NCI-H2227 (cell line): ENCODE results near the gene MAN2A1.
A peak's percentile ranks its signal among the peaks of the same experiment; 100 is the strongest.

Source experiments
- DNase-seq: peaks from one replicate; lab custom pipeline; 2025; ENCODE audit not compliant: unreplicated experiment; lab: John Stamatoyannopoulos, UW

Gene MAN2A1

GRCh38 chr5:109689740-109690241 lies at the start of gene MAN2A1:
Gene MAN2A1 (plus strand): TSS chr5:109689927. CDS start chr5:109690418, 491 bp downstream.
- DNase-seq: peak; percentile 67

GRCh38 chr5:109640976-109641375 lies 48.8 kb upstream of the MAN2A1 start:
- DNase-seq: no peak

- DNase-seq: no peak
Observed at GRCh38 chr5:109643791-109644350, 45.9 kb upstream of the MAN2A1 start.

GRCh38 chr5:109644829-109645228 lies 44.9 kb upstream of the MAN2A1 start:
- DNase-seq: no peak

- DNase-seq: peak; percentile 41
Observed at GRCh38 chr5:109645707-109646192, 44.0 kb upstream of the MAN2A1 start.

GRCh38 chr5:109649318-109649717 lies 40.4 kb upstream of the MAN2A1 start:
- DNase-seq: no peak

GRCh38 chr5:109650493-109650892 lies 39.2 kb upstream of the MAN2A1 start:
- no peak for DNase-seq

- no peak for DNase-seq
Observed at GRCh38 chr5:109652096-109652495, 37.6 kb upstream of the MAN2A1 start.

- no peak for DNase-seq
Observed at GRCh38 chr5:109653042-109653441, 36.7 kb upstream of the MAN2A1 start.

GRCh38 chr5:109653561-109654239 lies 36.0 kb upstream of the MAN2A1 start:
- no peak for DNase-seq

- DNase-seq: no peak
Observed at GRCh38 chr5:109654455-109654854, 35.3 kb upstream of the MAN2A1 start.

- no peak for DNase-seq
Observed at GRCh38 chr5:109655841-109656240, 33.9 kb upstream of the MAN2A1 start.

GRCh38 chr5:109656829-109657228 lies 32.9 kb upstream of the MAN2A1 start:
- no peak for DNase-seq

- no peak for DNase-seq
Observed at GRCh38 chr5:109659901-109660300, 29.8 kb upstream of the MAN2A1 start.

GRCh38 chr5:109660301-109660700 lies 29.4 kb upstream of the MAN2A1 start:
- DNase-seq: no peak

GRCh38 chr5:109668237-109668636 lies 21.5 kb upstream of the MAN2A1 start:
- DNase-seq: no peak

GRCh38 chr5:109668668-109669422 lies 20.9 kb upstream of the MAN2A1 start:
- DNase-seq: no peak

- DNase-seq: peak; percentile 59
Observed at GRCh38 chr5:109669991-109670706, 19.6 kb upstream of the MAN2A1 start.

- DNase-seq: no peak
Observed at GRCh38 chr5:109671136-109671535, 18.6 kb upstream of the MAN2A1 start.

- DNase-seq: no peak
Observed at GRCh38 chr5:109674596-109674995, 15.1 kb upstream of the MAN2A1 start.

GRCh38 chr5:109676920-109677319 lies 12.8 kb upstream of the MAN2A1 start:
- no peak for DNase-seq
